Testis (tissue), 3 donors: ENCODE measurements around the gene RNF17. TPM values are rescaled to one million over a fixed set of nuclear protein-coding genes. Genes with fewer than 3 reads are reported as not detected.
A peak's percentile ranks its signal among the peaks of the same experiment; 100 is the strongest.
"Not testable (repeated sequence)": the region's sequence is repeated elsewhere in the genome, so short reads cannot be mapped to it uniquely, and the experiment has no call there.

Source experiments
- DNase-seq: peaks from one replicate; pipeline ENCODE4 v3.0.0-alpha.2; 2019
- H3K27ac ChIP-seq, 2 donors: fragments of 200-600 bp; sonication (generic); one replicate each; pipeline ENCODE4 v1.5.1; 2019
- H3K27me3 ChIP-seq: fragments of 200-600 bp; sonication (generic); one replicate; pipeline ENCODE4 v1.5.1; 2019
- H3K36me3 ChIP-seq: fragments of 200-600 bp; sonication (generic); one replicate; pipeline ENCODE4 v1.5.1; 2017; ENCODE audit warnings: low read depth; ENCODE audit errors: missing control alignments
- H3K4me1 ChIP-seq: fragments of 200-600 bp; sonication (generic); one replicate; pipeline ENCODE4 v1.5.1; 2019
- H3K4me3 ChIP-seq, 2 donors: fragments of 200-600 bp; sonication (generic); one replicate each; pipeline ENCODE4 v1.5.1; 2017 to 2019
- H3K9me3 ChIP-seq: fragments of 200-600 bp; sonication (generic); one replicate; pipeline ENCODE4 v1.5.1; 2017
- POLR2A ChIP-seq: fragments of 450-650 bp; IDR thresholded peaks from one replicate; pipeline ENCODE4 v1.6.1; 2017; ENCODE audit warnings: antibody characterized with exemption, mild to moderate bottlenecking, moderate library complexity
- WGBS, 2 donors: methylation state at CpG; one replicate each; pipeline ENCODE4 v1.1.5; 2018; 5-methylcytosine and 5-hydroxymethylcytosine counted together
- intact Hi-C: fragments of 100-400 bp; cut with DNase I; formaldehyde crosslinking; loops from one replicate; pipeline ENCODE4 v1.15.1; 2023; ENCODE audit warnings: low total_unique reads
- polyA plus RNA-seq: library from polyadenylated mRNA; stranded (reverse); fragments of 350-450 nt; fragmentation: Illumina TruSeq; extraction: RNeasy Lipid Tissue Mini Kit (QIAGEN cat#74804); gene quantifications from one replicate; pipeline ENCODE4 v1.2.3, GENCODE V29; 2014; ENCODE audit warnings: low read depth, low replicate concordance; ENCODE audit not compliant: insufficient read depth
- total RNA-seq, 2 donors: library from RNA; depleted of rRNA; stranded (reverse); fragments of >200 nt; gene quantifications; one replicate each; pipeline ENCODE4 v1.2.3, GENCODE V29; 2016
- TF ChIP-seq, protein P1 (sequence below), 3 experiments: fragments of 450-650 bp in 2 of 3; fragments of 200-600 bp in 1 of 3; sonication (generic) in 1 of 3; IDR thresholded peaks; one replicate each; pipeline ENCODE4 v1.5.1; 2016 to 2019; ENCODE audit warnings: antibody characterized with exemption in 3 of 3, mild to moderate bottlenecking in 2 of 3, moderate library complexity in 1 of 3

RNF17 gene
- total and polyA plus RNA-seq, 3 donors from 2014 or later, result 29.6 to 52.8 (median 36.9) TPM

DNA sequence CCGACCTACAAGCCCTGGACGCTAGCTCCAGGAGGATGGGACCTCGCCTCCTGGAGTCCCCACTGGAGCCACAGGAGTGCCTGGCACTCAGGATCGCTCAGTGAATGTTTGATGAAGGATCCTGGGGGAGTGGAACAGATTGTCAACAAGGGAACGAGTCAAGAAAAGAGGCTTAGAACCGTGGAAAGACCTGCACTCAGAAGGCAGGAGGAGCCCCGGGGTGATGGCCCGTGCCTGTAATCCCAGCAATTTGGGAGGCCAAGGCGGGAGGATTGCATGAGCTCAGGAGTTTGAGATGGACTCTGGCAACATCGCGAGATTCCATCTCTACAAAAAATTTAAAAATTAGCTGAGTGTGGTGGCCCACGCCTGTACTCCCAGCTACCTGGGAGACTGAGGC is 44.8 kb upstream of the RNF17 start:
- H3K4me3 ChIP-seq, result no peak overlapping the region
- no peak for TF ChIP-seq POLR2A
- TF ChIP-seq, protein P1, sequence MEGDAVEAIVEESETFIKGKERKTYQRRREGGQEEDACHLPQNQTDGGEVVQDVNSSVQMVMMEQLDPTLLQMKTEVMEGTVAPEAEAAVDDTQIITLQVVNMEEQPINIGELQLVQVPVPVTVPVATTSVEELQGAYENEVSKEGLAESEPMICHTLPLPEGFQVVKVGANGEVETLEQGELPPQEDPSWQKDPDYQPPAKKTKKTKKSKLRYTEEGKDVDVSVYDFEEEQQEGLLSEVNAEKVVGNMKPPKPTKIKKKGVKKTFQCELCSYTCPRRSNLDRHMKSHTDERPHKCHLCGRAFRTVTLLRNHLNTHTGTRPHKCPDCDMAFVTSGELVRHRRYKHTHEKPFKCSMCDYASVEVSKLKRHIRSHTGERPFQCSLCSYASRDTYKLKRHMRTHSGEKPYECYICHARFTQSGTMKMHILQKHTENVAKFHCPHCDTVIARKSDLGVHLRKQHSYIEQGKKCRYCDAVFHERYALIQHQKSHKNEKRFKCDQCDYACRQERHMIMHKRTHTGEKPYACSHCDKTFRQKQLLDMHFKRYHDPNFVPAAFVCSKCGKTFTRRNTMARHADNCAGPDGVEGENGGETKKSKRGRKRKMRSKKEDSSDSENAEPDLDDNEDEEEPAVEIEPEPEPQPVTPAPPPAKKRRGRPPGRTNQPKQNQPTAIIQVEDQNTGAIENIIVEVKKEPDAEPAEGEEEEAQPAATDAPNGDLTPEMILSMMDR (IDR thresholded peaks at IDR 0.05), result no peak
- no peaks in the 10 kb centered on the region for H3K36me3 ChIP-seq
- WGBS, 2 donors, result 58 to 73% methylated on average over 12 of the region's 12 CpGs
- H3K9me3 ChIP-seq, result no peaks in the 10 kb centered on the region
- H3K27me3 ChIP-seq, result no peaks in the 10 kb centered on the region
- intact Hi-C loops, result no loop called here
- H3K27ac ChIP-seq, result no peak overlapping the region
- H3K4me1 ChIP-seq, result no peaks in the 10 kb centered on the region
- DNase-seq, result no peak

DNA sequence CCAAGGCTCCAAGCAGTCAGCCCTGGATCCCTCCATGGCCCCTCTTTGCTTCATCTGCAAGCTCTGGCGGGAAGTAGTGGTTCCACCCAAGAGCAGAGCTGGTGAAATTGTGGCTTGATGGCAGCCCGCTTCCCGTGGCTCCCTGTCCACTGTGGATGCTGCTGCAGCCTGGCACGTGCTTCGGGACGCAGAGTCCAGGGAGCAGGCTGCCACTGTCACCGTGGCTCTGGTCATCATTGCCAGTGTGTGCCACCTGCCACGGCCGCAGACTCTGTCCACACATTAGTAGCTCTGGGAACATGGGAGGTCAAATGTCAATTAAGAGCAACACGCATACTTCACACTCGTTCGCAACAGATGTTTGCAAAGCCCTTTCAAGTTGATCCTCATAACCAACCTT is 40.8 kb upstream of the RNF17 start:
- H3K27ac ChIP-seq, result no peak overlapping the region
- H3K4me1 ChIP-seq, result no peaks in the 10 kb centered on the region
- no peak for DNase-seq
- H3K9me3 ChIP-seq, result no peaks in the 10 kb centered on the region
- H3K4me3 ChIP-seq, result no peak overlapping the region
- WGBS, 2 donors, result 88 to 90% methylated on average over 12 of the region's 12 CpGs
- no peaks in the 10 kb centered on the region for H3K36me3 ChIP-seq
- intact Hi-C loops, result no loop called here
- no peaks in the 10 kb centered on the region for H3K27me3 ChIP-seq
- no peak for TF ChIP-seq POLR2A
- TF ChIP-seq, protein P1 (IDR thresholded peaks at IDR 0.05), result no peak

GRCh38 chr13:24724714-24725113 is 39.3 kb upstream of the RNF17 start:
- WGBS, 2 donors, result 56% methylated on average over 2 of the region's 2 CpGs
- Histone ChIP-seq H3K27me3 (no peaks in the 10 kb centered on the region), H3K4me3 (no peak overlapping the region), H3K9me3 (no peaks in the 10 kb centered on the region), H3K27ac (no peak overlapping the region), H3K4me1 (no peaks in the 10 kb centered on the region), H3K36me3 (no peaks in the 10 kb centered on the region)
- no peak for DNase-seq
- TF ChIP-seq, protein P1 (IDR thresholded peaks at IDR 0.05), result no peak
- TF ChIP-seq POLR2A, result no peak
- intact Hi-C loops, result no loop called here

- H3K9me3 ChIP-seq, result no peaks in the 10 kb centered on the region
- DNase-seq, result no peak
- WGBS, 2 donors, result 84 to 91% methylated on average over 5 of the region's 5 CpGs
- H3K27me3 ChIP-seq, result no peaks in the 10 kb centered on the region
- intact Hi-C loops, result no loop called here
- no peaks in the 10 kb centered on the region for H3K4me1 ChIP-seq
- no peaks in the 10 kb centered on the region for H3K36me3 ChIP-seq
- no peak overlapping the region for H3K4me3 ChIP-seq
- no peak overlapping the region for H3K27ac ChIP-seq
- TF ChIP-seq POLR2A, result no peak
- TF ChIP-seq, protein P1 (IDR thresholded peaks at IDR 0.05), result no peak
These were observed 38.6 kb upstream of the RNF17 start for GRCh38 chr13:24725379-24725778.

- TF ChIP-seq POLR2A, result no peak
- TF ChIP-seq, protein P1 (IDR thresholded peaks at IDR 0.05), result peak; percentile 42 to 52 (median 47)
- no peak overlapping the region for H3K27ac ChIP-seq
- H3K9me3 ChIP-seq, result no peaks in the 10 kb centered on the region
- H3K27me3 ChIP-seq, result no peaks in the 10 kb centered on the region
- no peaks in the 10 kb centered on the region for H3K36me3 ChIP-seq
- H3K4me3 ChIP-seq, result no peak overlapping the region
- 65 to 72% methylated on average over 24 of the region's 24 CpGs for WGBS, 2 donors
- intact Hi-C loops, result no loop called here
- DNase-seq, result peak; percentile 81
- no peaks in the 10 kb centered on the region for H3K4me1 ChIP-seq
These were observed 36.0 kb upstream of the RNF17 start for GRCh38 chr13:24727731-24728601.

DNA sequence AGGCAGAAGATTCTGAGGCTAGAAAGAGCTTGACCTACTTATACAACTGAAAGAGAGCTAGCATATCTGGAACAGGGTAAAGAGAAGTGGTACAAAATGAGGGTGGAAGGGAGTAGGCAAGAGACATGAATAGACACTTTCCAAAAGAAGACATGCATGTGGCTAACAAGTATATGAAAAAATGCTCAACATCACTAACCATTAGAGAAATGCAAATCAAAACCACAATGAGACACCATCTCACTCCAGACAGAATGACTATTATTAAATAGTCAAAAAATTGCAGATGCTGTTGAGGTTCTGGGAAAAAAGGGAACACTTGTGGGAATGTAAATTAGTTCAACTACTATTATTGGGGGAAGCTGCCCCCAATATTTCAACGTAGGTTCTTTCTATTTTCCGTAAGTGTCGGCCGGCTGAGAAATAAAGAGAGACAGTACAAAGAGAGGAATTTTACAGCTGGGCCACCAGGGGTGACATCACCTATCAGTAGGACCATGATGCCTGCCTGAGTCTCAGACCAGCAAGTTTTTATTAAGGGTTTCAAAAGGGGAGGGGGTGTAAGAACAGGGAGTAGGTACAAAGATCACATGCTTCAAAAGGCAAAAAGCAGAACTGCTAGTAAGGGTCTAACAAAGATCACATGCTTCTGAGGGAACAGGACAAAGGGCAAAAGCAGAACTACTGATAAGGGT is 32.9 kb upstream of the RNF17 start:
- intact Hi-C loops, result not testable (repeated sequence)

More for the DNA sequence above, 32.9 kb upstream of the RNF17 start:
- H3K4me1 ChIP-seq, H3K4me3 ChIP-seq, H3K27ac ChIP-seq, H3K9me3 ChIP-seq, H3K27me3 ChIP-seq, DNase-seq, H3K36me3 ChIP-seq: not testable (repeated sequence)
- 91 to 98% methylated on average over 4 of the region's 4 CpGs for WGBS, 2 donors
